Renal pelvis (tissue), 4 donors: ENCODE measurements around the gene CDKN1A. TPM values are rescaled to one million over a fixed set of nuclear protein-coding genes. Genes with fewer than 3 reads are reported as not detected.

Source experiments
- DNase-seq: peaks from one replicate; pipeline ENCODE4 v3.0.0-alpha.2; 2013
- polyA plus RNA-seq, 3 donors: library from polyadenylated mRNA; unstranded; fragments of 120-200 nt; gene quantifications; one replicate each; pipeline ENCODE4 v1.2.1, GENCODE V29; 2013; ENCODE audit not compliant: insufficient read length in 3 of 3

The CDKN1A gene
- polyA plus RNA-seq, 3 donors: 11.1 to 12.2 (median 11.7) TPM

DNA sequence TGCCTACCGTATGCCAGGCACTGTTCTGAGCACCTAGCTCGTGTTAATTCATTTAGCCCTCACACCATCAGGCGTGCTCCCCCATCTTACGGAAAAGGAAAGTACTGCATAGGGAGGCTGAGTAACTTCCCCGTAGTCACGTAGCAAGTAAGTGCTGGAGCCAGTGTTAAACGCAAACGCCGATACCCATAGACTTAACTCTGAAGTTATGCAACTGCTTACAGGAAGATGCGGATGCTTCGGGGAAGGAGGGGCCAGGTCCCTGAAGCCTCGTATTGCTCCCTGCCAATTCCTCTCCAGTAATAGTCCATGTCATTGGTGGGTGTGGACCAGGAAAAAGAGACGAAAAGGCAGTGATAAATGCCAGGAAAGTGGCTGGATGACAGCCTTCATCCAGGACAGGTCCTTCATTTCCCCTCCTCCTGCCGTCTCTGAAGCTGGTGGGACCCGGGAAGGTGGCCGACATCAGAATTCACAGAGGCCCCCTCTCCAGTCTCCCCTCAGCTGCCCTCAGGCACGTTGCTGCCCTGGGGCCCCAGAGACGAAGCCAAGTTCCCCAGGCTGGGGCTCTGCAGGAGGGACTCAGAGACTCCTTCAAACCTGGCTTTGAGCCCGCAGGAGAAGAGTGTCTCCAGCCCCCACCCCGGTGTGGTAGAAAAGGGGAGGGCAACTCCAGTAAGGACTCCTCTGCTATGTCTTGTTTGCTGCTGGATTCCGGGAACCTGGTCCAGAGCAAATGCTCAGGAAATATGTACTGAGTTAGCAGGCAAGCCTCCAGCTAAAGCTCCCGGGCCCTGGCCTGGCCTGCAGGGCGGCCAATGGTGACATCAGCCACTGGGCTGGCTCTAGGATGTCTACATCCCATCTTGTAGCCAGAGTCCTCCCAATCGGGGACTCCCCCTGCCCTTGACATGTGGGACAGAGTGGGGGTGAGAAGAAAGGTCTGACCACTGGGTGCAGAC lies 56.9 kb downstream of the CDKN1A start:
- DNase-seq: no peak

Other genes with a start within 250 kb of the CDKN1A start
- under 1 TPM in 1 of 3 donors, not detected in 2; 0.06 TPM for gene PXT1, start 235.9 kb upstream of the CDKN1A start, polyA plus RNA-seq
- 10 to 100 TPM; 42.0 to 49.5 (median 48.6) TPM for gene KCTD20, start 235.7 kb upstream of the CDKN1A start, polyA plus RNA-seq
- 10 to 100 TPM; 48.5 to 61.7 (median 52.8) TPM for gene STK38, start 131.2 kb upstream of the CDKN1A start, polyA plus RNA-seq
- gene SRSF3, start 84.4 kb upstream of the CDKN1A start, polyA plus RNA-seq: 100 to 1,000 TPM; 584 to 609 (median 606) TPM
- gene RAB44, start 19.1 kb downstream of the CDKN1A start, polyA plus RNA-seq: under 1 TPM; 0.04 to 0.10 (median 0.06) TPM
- 10 to 100 TPM; 12.3 to 14.1 (median 12.6) TPM for gene CPNE5, start 160.7 kb downstream of the CDKN1A start, polyA plus RNA-seq
- gene PPIL1, start 196.1 kb downstream of the CDKN1A start, polyA plus RNA-seq: 10 to 100 TPM; 45.4 to 57.5 (median 48.4) TPM
- 10 to 100 TPM; 39.8 to 49.7 (median 46.4) TPM for gene C6orf89, start 207.2 kb downstream of the CDKN1A start, polyA plus RNA-seq